ENCODE data around the gene RBMS3. TPM values are rescaled to one million over a fixed set of nuclear protein-coding genes. Genes with fewer than 3 reads are reported as not detected.

RBMS3 gene
- total RNA-seq, 1 experiment from 2014 or later: 11.0 TPM

GRCh38 chr3:29481249-29481648 is 200.4 kb downstream of the RBMS3 start:
- DNase-seq (ENCODE audit: low read depth): no peak

DNA sequence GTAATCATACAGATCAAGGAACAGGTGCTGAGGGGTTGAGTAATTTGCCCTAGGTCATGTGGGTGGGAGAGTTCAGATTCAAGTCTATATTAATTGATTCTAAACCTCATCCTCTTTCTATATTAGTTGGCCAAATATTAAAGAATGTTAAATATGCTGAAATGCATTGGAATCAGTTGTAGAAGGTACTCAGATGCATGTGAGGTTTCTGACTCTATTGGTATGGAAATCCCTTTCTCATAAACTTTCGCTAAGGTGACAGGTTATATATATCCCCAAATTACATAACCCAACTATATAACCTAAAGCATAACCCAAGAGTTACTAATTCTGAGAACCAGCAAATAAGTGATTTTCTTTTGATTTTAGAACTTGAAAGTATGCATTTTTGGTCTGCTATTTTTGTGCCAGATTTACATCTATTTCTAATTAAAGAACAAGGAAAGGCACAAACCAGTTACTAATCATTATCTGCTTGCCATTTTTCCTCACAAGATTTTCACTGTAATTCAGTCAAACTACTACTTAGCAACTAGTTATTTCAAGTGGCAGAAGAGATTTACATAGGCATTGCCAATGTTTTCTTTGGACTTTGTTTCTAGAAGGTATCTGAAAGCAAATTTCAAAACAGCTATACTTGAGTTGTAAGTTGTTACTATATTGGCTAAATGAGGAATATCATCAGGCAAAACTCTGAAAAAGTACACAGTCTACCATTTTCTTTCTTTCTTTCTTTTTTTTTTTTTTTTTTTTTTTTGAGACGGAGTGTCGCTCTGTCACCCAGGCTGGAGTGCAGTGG is 201.3 kb downstream of the RBMS3 start:
- DNase-seq (ENCODE audit: low read depth): no peak

GRCh38 chr3:29484633-29485032 is 203.8 kb downstream of the RBMS3 start:
- DNase-seq (ENCODE audit: low read depth): no peak

GRCh38 chr3:29486096-29486495 is 205.2 kb downstream of the RBMS3 start:
- DNase-seq (ENCODE audit: low read depth): no peak

GRCh38 chr3:29486917-29487316 is 206.0 kb downstream of the RBMS3 start:
- DNase-seq (ENCODE audit: low read depth): no peak

DNA sequence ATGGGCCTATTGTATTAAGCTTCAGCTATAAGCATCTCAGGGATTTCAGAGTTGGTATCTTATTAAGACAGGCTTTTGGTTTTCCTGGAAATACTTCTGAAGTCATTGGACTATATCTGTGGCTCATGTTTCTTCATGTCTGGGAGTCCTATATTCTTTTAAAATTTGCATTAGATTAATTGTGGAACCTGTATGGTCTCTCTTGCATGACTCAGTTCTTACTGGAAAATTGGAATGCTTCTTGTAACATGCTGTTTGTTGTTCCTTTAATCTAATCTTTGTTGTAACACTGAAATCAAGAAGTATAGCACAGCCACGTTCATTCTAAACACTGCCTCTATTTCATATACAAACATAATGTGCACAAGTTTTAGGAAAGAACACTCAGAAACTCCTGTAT is 208.1 kb downstream of the RBMS3 start:
- DNase-seq (ENCODE audit: low read depth): no peak

DNA sequence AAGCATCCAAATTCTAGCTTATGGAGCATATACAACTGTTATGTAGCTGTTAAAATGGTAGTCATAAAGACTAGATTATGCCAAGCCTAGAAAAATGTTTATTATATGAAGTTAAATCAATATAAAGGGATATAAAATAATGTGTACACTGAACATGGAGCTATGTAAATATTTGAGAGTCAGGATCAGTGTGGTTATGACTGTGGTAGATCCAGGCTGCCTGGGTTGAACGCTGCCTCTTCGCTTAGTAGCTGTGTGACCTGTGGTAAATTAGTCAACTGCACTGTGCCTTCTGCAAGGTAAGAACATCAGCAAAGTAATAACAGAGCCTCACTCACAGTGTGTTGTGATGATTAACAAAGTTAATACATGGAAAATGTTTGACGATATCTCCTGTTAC is 212.2 kb downstream of the RBMS3 start:
- no peak for DNase-seq (ENCODE audit: low read depth)

DNA sequence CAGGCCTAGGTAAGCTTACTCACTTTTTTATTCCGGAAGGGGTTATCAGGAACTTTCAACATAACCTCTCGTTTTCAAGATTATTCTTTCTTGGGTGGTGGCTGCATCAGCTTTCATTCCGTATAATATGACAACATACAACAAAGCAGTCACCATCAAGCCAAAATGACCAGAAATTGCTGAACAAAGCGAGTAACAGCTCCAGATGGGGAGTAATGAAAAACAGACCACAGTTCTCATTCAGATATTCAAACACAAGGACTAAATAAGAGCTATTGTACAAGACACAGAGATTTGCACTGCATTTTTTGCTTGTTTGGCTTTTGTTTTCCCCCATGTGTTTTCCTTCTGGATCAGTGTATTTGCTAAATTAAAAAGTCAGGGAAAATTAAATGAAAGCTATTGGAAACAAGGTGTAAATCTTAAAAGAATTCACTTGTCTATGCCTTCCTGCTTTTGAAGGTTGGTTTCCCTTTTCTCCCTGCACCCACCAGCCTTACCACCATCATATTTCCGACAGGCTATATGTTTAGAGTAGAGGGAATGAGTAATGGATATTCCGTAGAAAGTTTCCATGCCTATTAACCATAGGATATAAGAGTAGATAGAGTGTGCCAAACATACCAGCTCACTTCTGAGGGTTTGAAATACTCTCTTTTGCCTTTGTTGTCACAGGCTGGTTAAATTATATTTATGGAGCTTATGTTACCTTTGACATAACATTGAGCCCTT is 213.6 kb downstream of the RBMS3 start:
- no peak for DNase-seq (ENCODE audit: low read depth)

- DNase-seq (ENCODE audit: low read depth): no peak
These were observed 216.4 kb downstream of the RBMS3 start for GRCh38 chr3:29497282-29497681.

DNA sequence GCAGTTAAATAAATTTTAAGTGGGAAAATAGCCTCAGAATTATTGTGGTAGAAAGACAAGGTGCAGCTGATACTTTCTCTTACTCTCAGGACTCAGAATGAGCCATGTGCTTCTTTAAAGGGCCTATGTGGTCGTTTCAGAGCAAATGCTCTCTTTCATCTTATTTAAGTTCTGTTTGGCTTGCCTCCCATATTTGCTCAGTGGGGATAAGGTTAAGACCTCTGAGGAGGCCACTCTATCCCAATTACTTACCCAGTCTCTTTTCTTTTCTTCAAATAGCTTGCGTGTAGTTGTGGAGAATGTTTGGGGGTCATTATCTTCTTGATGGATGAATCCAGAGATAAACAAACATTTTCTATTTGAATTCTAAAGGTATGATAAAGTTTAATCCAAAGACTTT is 221.9 kb downstream of the RBMS3 start:
- no peak for DNase-seq (ENCODE audit: low read depth)

DNA sequence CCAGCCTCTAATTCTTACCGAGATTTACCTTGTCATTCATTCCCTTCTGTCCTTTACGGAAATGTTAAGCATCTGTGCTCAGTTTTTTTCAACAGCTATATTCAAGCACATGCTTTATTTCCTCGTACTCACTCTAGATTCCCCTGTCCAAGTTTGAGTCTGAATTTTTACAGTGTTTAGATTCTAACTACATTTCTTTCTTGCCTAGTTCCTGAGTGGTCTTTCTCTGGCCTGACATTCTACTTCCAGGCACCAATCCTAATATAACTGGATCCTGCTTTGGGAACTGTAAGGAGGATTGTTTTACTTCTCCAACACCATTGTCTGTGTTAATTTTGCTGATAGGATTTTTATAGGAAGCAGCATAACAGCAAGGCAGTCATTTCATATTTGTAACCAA is 222.4 kb downstream of the RBMS3 start:
- no peak for DNase-seq (ENCODE audit: low read depth)

DNA sequence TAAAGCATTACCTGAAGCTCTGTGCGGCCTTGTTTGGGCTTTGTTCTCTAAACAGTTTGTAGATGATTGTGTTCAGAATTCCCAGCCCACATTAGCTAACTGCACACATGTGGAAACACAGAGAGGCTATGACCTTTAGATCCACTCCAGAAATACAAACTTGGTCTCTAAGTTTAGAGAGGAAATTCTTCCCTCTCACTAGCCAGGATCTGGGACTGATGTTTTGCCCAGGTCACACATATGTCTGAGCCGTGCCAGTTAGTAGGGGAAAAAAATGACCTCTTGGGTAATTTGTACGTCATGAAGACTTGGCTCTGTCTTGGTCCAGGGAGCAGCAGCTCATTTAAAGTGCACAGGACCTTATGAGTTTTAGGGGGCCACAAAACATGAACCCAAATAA is 223.1 kb downstream of the RBMS3 start:
- no peak for DNase-seq (ENCODE audit: low read depth)

- no peak for DNase-seq (ENCODE audit: low read depth)
These were observed 225.6 kb downstream of the RBMS3 start for GRCh38 chr3:29506502-29506901.

DNA sequence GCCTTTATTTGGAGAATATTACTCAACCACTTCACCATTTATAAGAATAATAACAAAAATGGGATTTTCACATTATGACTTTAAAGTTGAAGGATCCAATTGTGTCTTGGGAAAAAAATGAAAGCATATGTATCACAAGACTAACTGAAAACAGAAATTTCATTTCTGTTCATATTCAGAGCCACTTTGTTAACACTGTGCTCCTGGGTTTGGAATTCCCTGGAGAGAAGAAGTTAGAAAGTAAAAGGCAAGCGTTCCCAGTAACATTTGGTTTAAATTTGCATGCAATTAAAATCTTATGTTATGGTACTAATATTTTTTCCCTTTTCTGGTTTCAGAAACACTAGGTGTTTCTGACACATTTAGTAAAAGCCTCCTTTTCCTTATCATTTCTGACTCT is 230.8 kb downstream of the RBMS3 start:
- no peak for DNase-seq (ENCODE audit: low read depth)

- no peak for DNase-seq (ENCODE audit: low read depth)
These were observed 231.8 kb downstream of the RBMS3 start for GRCh38 chr3:29512641-29513040.

GRCh38 chr3:29513236-29513635 is 232.4 kb downstream of the RBMS3 start:
- peak; percentile 37 for DNase-seq (ENCODE audit: low read depth)

DNA sequence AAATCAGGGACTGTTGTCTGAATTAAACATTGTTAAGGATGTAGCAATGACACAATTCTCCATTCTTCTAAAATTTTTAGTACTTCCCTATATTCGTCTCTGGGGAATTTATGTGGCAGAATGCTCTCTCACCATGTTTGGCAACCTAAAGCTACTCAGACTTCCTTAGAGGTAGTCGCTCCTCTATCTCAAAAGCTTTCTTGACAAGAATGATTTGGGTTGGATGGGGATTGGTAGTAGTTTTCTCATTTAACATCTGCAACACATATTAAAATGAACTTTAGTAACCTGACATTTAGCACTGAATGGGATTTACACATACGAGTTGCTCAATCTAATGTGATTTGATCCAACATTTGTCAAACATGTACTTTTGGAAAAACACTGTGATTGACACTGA is 233.3 kb downstream of the RBMS3 start:
- no peak for DNase-seq (ENCODE audit: low read depth)

DNA sequence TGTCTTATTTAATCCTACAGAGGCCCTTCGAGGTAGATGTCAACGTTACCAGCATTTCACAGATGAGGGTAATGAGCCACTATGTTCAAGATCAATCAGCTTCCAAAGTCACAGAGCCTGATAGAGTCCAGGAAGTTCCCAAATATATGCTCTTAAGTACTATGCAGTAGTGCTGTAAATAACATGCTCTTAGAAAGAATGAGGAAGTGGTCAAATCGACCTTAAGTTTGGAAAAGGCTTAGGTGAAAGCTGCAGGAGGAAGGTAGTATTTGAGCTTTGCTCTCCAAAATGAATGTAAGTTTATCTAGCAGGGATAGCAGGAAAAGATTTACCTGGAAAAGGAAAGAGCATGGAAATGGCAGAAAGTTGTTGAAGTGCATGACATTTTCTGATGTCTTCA is 234.0 kb downstream of the RBMS3 start:
- no peak for DNase-seq (ENCODE audit: low read depth)

DNA sequence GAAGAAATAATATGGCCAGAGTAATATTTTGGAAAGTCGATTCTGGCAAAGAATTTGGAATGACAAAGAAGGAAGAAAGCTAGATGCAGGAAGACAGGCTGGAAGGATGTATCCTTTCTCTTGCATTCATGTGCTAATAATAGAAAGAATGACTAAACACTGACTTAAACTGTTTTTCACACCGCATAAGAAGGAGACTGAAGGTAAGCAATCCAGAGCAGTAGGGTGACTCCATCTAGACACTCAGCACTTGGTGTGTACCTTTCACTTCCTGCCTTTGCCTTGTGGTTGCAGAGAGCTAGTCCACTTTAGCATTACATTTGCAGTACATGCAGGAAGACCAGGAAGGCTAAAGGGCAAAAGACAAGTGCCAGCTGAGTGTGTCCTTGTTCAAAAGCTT is 234.6 kb downstream of the RBMS3 start:
- peak; percentile 41 for DNase-seq (ENCODE audit: low read depth)

DNA sequence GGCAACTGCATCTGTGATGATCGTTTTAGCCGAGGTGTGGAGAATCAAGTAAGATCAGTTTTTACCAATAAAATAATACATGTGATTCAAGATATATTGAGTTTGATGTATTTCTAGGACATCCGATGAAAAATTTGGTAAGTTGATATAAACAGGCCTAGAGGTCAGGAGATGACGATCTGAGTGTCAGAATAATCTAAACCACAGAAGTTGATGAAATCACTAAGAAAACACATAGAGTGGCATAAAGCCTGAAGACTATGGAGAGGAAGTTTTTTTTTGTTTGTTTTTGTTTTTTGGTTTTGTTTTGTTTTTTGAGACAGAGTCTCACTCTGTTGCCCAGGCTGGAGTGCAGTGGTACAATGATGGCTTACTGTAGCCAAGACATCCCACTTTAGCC is 235.3 kb downstream of the RBMS3 start:
- no peak for DNase-seq (ENCODE audit: low read depth)

- no peak for DNase-seq (ENCODE audit: low read depth)
These were observed 239.9 kb downstream of the RBMS3 start for GRCh38 chr3:29520764-29521163.

DNA sequence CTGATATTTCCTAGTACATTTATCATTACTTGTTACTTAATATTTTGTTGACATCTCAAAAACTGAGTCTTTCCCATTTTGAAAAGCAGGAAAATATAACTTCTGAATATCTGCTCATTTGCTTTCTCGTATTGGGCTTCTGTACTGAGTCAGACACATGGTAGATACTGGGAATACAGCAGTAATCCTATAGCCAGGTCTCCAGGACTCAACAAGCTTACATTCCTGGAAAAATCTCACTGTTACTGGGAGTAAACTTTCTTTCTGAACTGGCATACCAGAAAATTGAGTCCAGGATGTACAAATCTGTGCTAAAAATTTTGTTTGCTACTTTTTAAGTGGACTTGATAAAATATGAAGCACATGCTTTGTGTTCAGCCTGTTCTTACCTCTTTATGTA is 240.4 kb downstream of the RBMS3 start:
- DNase-seq (ENCODE audit: low read depth): no peak

- DNase-seq (ENCODE audit: low read depth): no peak
These were observed 240.9 kb downstream of the RBMS3 start for GRCh38 chr3:29521751-29522150.
